HUES6 (cell line): Measurements from ENCODE around the gene MYO1B.

Source experiments
- H3K27ac ChIP-seq: 2 replicates; pipeline ENCODE4 v1.7.0; 2013; ENCODE audit warnings: low read depth, mild to moderate bottlenecking, low read length, inconsistent platforms
- H3K27me3 ChIP-seq: 2 replicates; pipeline ENCODE4 v1.6.1; 2013; ENCODE audit warnings: low read length; ENCODE audit not compliant: control insufficient read depth, insufficient read depth
- H3K36me3 ChIP-seq: 2 replicates; pipeline ENCODE4 v1.6.1; 2013; ENCODE audit warnings: low read length; ENCODE audit not compliant: control insufficient read depth, insufficient read depth
- H3K4me1 ChIP-seq: 2 replicates; pipeline ENCODE4 v1.6.1; 2013; ENCODE audit warnings: low read length; ENCODE audit not compliant: control insufficient read depth, insufficient read depth
- H3K4me3 ChIP-seq: 2 replicates; pipeline ENCODE4 v1.5.1; 2013; ENCODE audit warnings: low read depth, low read length
- H3K9ac ChIP-seq: one replicate; pipeline ENCODE4 v1.6.1; 2013; ENCODE audit warnings: mild to moderate bottlenecking, low read length
- H3K9me3 ChIP-seq: 2 replicates; pipeline ENCODE4 v1.6.1; 2013; ENCODE audit warnings: low read depth, low read length; ENCODE audit not compliant: control insufficient read depth, insufficient read depth

MYO1B gene

GRCh38 chr2:191257934-191258333 lies 12.7 kb downstream of the MYO1B start:
- no peak overlapping the region for H3K9ac ChIP-seq
- peaks cover 21% of the 10 kb centered on the region for H3K4me1 ChIP-seq

GRCh38 chr2:191258996-191259395 lies 13.8 kb downstream of the MYO1B start:
- H3K9ac ChIP-seq = no peak overlapping the region
- no peaks in the 10 kb centered on the region for H3K36me3 ChIP-seq
- no peak overlapping the region for H3K4me3 ChIP-seq
- no peak overlapping the region for H3K27ac ChIP-seq
- H3K4me1 ChIP-seq = peaks cover 22% of the 10 kb centered on the region
- no peaks in the 10 kb centered on the region for H3K27me3 ChIP-seq
- H3K9me3 ChIP-seq = no peaks in the 10 kb centered on the region

More at GRCh38 chr2:191257934-191258333, 12.7 kb downstream of the MYO1B start:
- H3K27ac ChIP-seq = no peak overlapping the region
- no peaks in the 10 kb centered on the region for H3K9me3 ChIP-seq
- no peaks in the 10 kb centered on the region for H3K27me3 ChIP-seq
- no peaks in the 10 kb centered on the region for H3K36me3 ChIP-seq
- no peak overlapping the region for H3K4me3 ChIP-seq

- Histone ChIP-seq H3K27ac (no peak overlapping the region), H3K4me3 (no peak overlapping the region), H3K27me3 (no peaks in the 10 kb centered on the region), H3K9me3 (no peaks in the 10 kb centered on the region), H3K36me3 (no peaks in the 10 kb centered on the region), H3K4me1 (peaks cover 26% of the 10 kb centered on the region), H3K9ac (no peak overlapping the region)
These were observed 17.2 kb downstream of the MYO1B start for GRCh38 chr2:191262436-191262835.

DNA sequence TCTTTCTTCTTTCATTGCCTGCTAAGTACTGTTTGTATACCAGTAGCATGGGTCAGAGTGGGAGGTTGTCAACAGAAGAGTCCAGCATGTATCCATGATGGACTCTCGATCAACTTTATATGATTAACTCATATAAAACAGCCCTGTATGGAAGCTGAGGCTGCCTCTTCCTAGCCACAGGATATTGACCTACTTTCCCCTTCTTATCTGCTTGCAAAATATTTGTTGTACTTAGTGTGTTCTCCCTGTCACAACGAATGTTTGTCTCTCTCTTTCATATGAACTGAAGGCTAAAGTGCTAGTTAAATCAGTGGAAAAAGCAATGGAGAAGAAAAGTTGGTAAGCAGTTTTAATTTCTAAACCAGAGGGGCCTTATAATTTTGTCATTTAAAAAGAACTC lies 17.8 kb downstream of the MYO1B start:
- Histone ChIP-seq H3K27me3 (no peaks in the 10 kb centered on the region), H3K9ac (no peak overlapping the region), H3K36me3 (no peaks in the 10 kb centered on the region), H3K4me3 (no peak overlapping the region), H3K4me1 (peaks cover 26% of the 10 kb centered on the region), H3K27ac (no peak overlapping the region), H3K9me3 (no peaks in the 10 kb centered on the region)

DNA sequence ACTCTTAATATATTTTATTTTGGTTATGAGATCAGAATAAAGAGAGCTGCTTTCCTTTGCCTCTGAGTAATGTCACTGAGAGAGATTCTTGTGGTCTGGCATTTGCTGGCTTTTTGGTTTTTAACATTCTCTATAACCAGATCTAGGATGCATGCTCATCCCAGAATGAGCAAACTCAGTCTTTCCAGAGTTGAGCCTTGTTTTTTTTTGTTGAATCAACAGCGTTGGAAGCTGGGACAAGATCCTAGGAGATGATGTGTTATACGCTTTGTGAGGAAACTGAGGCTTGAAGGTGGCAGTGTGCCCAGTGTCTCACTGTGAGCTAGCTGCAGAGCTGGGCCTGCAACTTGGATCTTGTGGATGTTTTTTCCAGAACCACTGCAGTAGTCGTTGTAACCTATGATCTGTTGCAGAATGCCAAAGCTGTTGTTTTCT lies 19.5 kb downstream of the MYO1B start:
- Histone ChIP-seq H3K4me3 (no peak overlapping the region), H3K27ac (no peak overlapping the region), H3K9me3 (no peaks in the 10 kb centered on the region), H3K9ac (no peak overlapping the region), H3K36me3 (no peaks in the 10 kb centered on the region), H3K27me3 (no peaks in the 10 kb centered on the region), H3K4me1 (peaks cover 30% of the 10 kb centered on the region)

DNA sequence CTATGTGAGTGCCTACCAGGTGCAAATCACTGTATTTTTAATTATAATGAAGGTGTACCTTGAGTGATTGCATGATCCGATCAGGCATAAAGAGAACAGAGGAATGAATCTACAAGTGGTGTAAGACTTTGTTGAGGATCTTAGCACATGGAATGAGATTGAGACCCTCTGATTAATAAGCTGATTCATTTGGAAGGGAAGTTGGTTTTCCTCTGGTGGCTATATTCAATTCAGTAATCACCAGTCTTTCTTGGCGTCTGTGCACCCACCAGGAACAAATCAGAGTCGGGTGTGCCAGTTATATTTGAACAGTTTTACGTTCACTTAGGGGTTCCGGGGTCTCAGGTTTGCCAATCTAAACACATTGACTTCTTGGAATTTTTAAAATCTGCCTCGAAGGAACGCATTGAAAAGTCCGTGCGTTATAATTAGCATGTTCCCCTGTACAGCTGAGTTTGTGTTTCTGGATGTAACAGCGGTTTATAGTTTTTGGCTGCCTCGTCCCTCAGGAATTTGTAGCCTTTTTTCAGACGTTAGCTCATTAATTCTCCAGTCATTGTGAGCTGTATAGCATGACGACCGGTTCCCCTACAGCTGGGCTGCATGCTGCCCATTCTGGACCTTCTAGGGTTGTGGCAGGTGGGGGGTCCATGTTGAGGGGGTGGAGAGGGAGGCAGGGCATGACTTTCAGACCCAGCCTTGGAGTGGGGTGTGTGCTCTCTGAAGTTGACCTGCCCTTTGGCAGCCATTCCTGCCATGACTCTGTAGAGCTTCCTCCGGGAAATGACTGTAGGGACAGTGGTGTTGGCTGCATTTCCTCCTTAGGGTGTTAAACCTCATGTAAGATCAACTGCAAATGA lies 20.3 kb downstream of the MYO1B start:
- no peaks in the 10 kb centered on the region for H3K27me3 ChIP-seq
- no peak overlapping the region for H3K27ac ChIP-seq
- no peaks in the 10 kb centered on the region for H3K36me3 ChIP-seq
- no peaks in the 10 kb centered on the region for H3K9me3 ChIP-seq
- H3K4me1 ChIP-seq = peaks cover 35% of the 10 kb centered on the region
- no peak overlapping the region for H3K4me3 ChIP-seq
- no peak overlapping the region for H3K9ac ChIP-seq

- no peak overlapping the region for H3K9ac ChIP-seq
- H3K4me3 ChIP-seq = no peak overlapping the region
- H3K4me1 ChIP-seq = peaks cover 35% of the 10 kb centered on the region
- no peaks in the 10 kb centered on the region for H3K36me3 ChIP-seq
- no peaks in the 10 kb centered on the region for H3K27me3 ChIP-seq
- H3K9me3 ChIP-seq = no peaks in the 10 kb centered on the region
- H3K27ac ChIP-seq = no peak overlapping the region
These were observed 21.0 kb downstream of the MYO1B start for GRCh38 chr2:191266201-191266600.

- H3K4me1 ChIP-seq = peaks cover 33% of the 10 kb centered on the region
- no peak overlapping the region for H3K4me3 ChIP-seq
- H3K36me3 ChIP-seq = no peaks in the 10 kb centered on the region
- no peaks in the 10 kb centered on the region for H3K9me3 ChIP-seq
- H3K27me3 ChIP-seq = no peaks in the 10 kb centered on the region
- no peak overlapping the region for H3K9ac ChIP-seq
- no peak overlapping the region for H3K27ac ChIP-seq
These were observed 23.4 kb downstream of the MYO1B start for GRCh38 chr2:191268596-191268995.

- Histone ChIP-seq H3K36me3 (no peaks in the 10 kb centered on the region), H3K9ac (no peak overlapping the region), H3K4me1 (peaks cover 31% of the 10 kb centered on the region), H3K27me3 (no peaks in the 10 kb centered on the region), H3K9me3 (no peaks in the 10 kb centered on the region), H3K27ac (no peak overlapping the region), H3K4me3 (no peak overlapping the region)
These were observed 25.3 kb downstream of the MYO1B start for GRCh38 chr2:191270306-191271161.

DNA sequence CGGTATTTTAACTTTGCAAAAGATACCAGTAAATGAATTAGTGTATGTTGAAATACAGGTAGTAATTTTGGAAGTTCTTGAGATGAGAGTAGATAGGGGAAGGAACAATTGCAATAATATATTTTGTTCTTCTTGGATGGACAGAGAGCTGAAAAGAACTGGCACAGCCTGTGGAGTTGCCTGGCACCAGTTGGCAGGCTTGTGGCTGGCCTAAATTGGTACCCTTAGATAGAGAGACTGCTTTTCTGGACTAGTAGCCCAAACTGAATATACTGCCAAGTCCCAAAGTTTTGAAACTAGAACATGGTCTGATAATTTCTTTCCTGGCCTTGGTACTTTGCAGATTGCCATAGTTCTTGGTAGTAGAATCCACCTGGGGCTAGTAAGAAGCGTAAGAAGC lies 26.9 kb downstream of the MYO1B start:
- no peak overlapping the region for H3K4me3 ChIP-seq
- H3K9me3 ChIP-seq = no peaks in the 10 kb centered on the region
- H3K9ac ChIP-seq = no peak overlapping the region
- H3K4me1 ChIP-seq = peaks cover 22% of the 10 kb centered on the region
- no peak overlapping the region for H3K27ac ChIP-seq
- H3K27me3 ChIP-seq = no peaks in the 10 kb centered on the region
- H3K36me3 ChIP-seq = 0 out of 2 replicates have a peak, but pooled peaks cover 6% of the 10 kb centered on the region

DNA sequence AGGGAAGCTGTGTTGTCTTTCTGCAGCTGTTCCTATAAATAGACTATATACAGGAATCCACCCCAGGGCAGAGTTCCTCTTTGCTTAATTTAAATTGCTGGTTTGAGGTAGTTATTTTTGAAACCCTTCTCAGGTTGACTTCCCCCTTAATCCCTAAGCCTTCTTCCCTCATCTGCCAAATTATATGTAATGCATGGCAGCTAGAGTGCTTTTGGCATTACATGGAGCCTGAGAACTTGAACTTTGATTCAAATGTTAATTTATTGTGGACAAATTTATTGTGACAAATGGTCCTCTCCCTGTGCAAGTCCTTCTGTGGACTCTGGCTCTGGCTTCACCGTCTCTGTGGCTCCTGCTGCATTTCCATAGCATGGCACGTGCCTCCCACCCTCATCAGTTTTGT lies 29.2 kb downstream of the MYO1B start:
- H3K4me3 ChIP-seq = no peak overlapping the region
- H3K36me3 ChIP-seq = peaks cover 21% of the 10 kb centered on the region
- no peaks in the 10 kb centered on the region for H3K27me3 ChIP-seq
- no peak overlapping the region for H3K9ac ChIP-seq
- H3K9me3 ChIP-seq = no peaks in the 10 kb centered on the region
- no peak overlapping the region for H3K27ac ChIP-seq
- peaks cover 20% of the 10 kb centered on the region for H3K4me1 ChIP-seq
